GM23338 (cell line): ENCODE measurements around the gene TMEM250. TPM values are rescaled to one million over a fixed set of nuclear protein-coding genes. Genes with fewer than 3 reads are reported as not detected.

Experiments
- ATAC-seq: fragments of 200-7000 bp; cut with Tn5 transposase; 3 replicates; pipeline ENCODE4 v1.9.1; 2020
- DNase-seq: peaks from one replicate; pipeline ENCODE4 v3.0.0-alpha.2; 2015; ENCODE audit warnings: low spot score
- H2AFZ ChIP-seq: fragments of 200-600 bp; sonication (generic); 2 replicates; pipeline ENCODE4 v1.8.0; 2016; ENCODE audit warnings: antibody characterized with exemption, mild to moderate bottlenecking, moderate library complexity
- H3F3A ChIP-seq: fragments of 200-600 bp; sonication (generic); replicated peaks from 2 replicates; pipeline ENCODE4 v1.8.0; 2017; ENCODE audit warnings: antibody characterized with exemption, mixed run types, low read depth
- H3K27ac ChIP-seq: fragments of 200-600 bp; sonication (generic); 2 replicates; pipeline ENCODE4 v1.6.1; 2016; ENCODE audit warnings: low read depth
- H3K27me3 ChIP-seq: fragments of 200-600 bp; sonication (generic); 2 replicates; pipeline ENCODE4 v1.8.0; 2016; ENCODE audit warnings: mild to moderate bottlenecking, mixed run types, moderate library complexity; ENCODE audit not compliant: insufficient read depth
- H3K36me3 ChIP-seq: fragments of 200-600 bp; sonication (generic); 2 replicates; pipeline ENCODE4 v1.8.0; 2016; ENCODE audit warnings: mild to moderate bottlenecking; ENCODE audit not compliant: insufficient read depth
- H3K4me1 ChIP-seq: fragments of 200-600 bp; sonication (generic); 2 replicates; pipeline ENCODE4 v1.8.0; 2016; ENCODE audit warnings: mild to moderate bottlenecking, moderate library complexity; ENCODE audit not compliant: insufficient read depth
- H3K4me2 ChIP-seq: fragments of 200-600 bp; sonication (generic); 2 replicates; pipeline ENCODE4 v1.7.1; 2017; ENCODE audit warnings: mixed run types
- H3K4me3 ChIP-seq: fragments of 200-600 bp; sonication (generic); 2 replicates; pipeline ENCODE4 v1.6.1; 2016; ENCODE audit warnings: mixed run types
- H3K79me2 ChIP-seq: fragments of 200-600 bp; sonication (generic); replicated peaks from 2 replicates; pipeline ENCODE4 v1.8.0; 2017; ENCODE audit warnings: mild to moderate bottlenecking; ENCODE audit not compliant: insufficient read depth
- H3K9me2 ChIP-seq: fragments of 200-600 bp; sonication (generic); 2 replicates; pipeline ENCODE4 v1.8.0; 2017; ENCODE audit not compliant: insufficient read depth
- H4K20me1 ChIP-seq: fragments of 200-600 bp; sonication (generic); replicated peaks from 2 replicates; pipeline ENCODE4 v1.8.0; 2017; ENCODE audit warnings: mild to moderate bottlenecking; ENCODE audit not compliant: insufficient read depth
- H3K27ac Mint-ChIP-seq: 2 replicates; pipeline ENCODE4 v1.8.0; 2020; ENCODE audit warnings: inconsistent platforms, mild to moderate bottlenecking, moderate library complexity, mixed read lengths
- H3K27me3 Mint-ChIP-seq: 3 replicates; pipeline ENCODE4 v1.8.0; 2022; ENCODE audit warnings: low read depth, mild to moderate bottlenecking, moderate library complexity, mixed read lengths, inconsistent platforms; ENCODE audit not compliant: insufficient read depth, poor library complexity
- H3K36me3 Mint-ChIP-seq: 3 replicates; pipeline ENCODE4 v1.8.0; 2021; ENCODE audit warnings: low read depth, mild to moderate bottlenecking, inconsistent platforms, moderate library complexity, mixed read lengths
- H3K4me1 Mint-ChIP-seq: 3 replicates; pipeline ENCODE4 v1.8.0; 2020; ENCODE audit warnings: mild to moderate bottlenecking, inconsistent platforms, mixed read lengths
- H3K4me3 Mint-ChIP-seq: 3 replicates; pipeline ENCODE4 v1.8.0; 2021; ENCODE audit warnings: moderate library complexity, mild to moderate bottlenecking, inconsistent platforms, mixed read lengths
- H3K9me3 Mint-ChIP-seq: 3 replicates; pipeline ENCODE4 v1.8.0; 2020; ENCODE audit warnings: moderate library complexity, mild to moderate bottlenecking, inconsistent platforms, mixed read lengths
- CREB1 ChIP-seq: fragments of 250-450 bp; sonication (Bioruptor Pico); IDR thresholded peaks from 2 replicates; pipeline ENCODE4 v1.5.0; 2020; ENCODE audit warnings: low read depth, mild to moderate bottlenecking, moderate library complexity
- ETS1 ChIP-seq: IDR thresholded peaks from 2 replicates; pipeline ENCODE4 v1.6.1; 2016; ENCODE audit warnings: antibody characterized with exemption
- EZH2 ChIP-seq: fragments of 200-600 bp; sonication (generic); IDR thresholded peaks from one replicate; pipeline ENCODE4 v1.8.0; 2017; ENCODE audit warnings: antibody characterized with exemption, mild to moderate bottlenecking, low read depth; ENCODE audit not compliant: unreplicated experiment
- POLR2AphosphoS5 ChIP-seq: IDR thresholded peaks from 2 replicates; pipeline ENCODE4 v1.6.1; 2016; ENCODE audit warnings: antibody characterized with exemption, low read depth
- ZNF331 ChIP-seq: fragments of 250-450 bp; sonication (Bioruptor Pico); IDR thresholded peaks from 2 replicates; pipeline ENCODE4 v1.5.0; 2020; ENCODE audit warnings: low read depth, mild to moderate bottlenecking, moderate library complexity
- polyA plus RNA-seq: library from polyadenylated mRNA; unstranded; fragments of >200 nt; fragmentation: Nextera tagmentation; extraction: Ambion mirVana; gene quantifications from 2 replicates; pipeline ENCODE4 v1.2.1, GENCODE V29; 2016
- total RNA-seq: library from RNA; depleted of rRNA; stranded (reverse); fragments of >200 nt; shearing (Covaris generic); gene quantifications from 2 replicates; pipeline ENCODE4 v1.2.3, GENCODE V29; 2014
- TF ChIP-seq, protein P1 (sequence below), 2 experiments: fragments of 200-600 bp in 1 of 2; sonication (generic) in 1 of 2; conservative IDR thresholded peaks; 2 replicates each; pipeline versions ENCODE4 v1.5.1 to v1.6.1; 2016 to 2017; ENCODE audit warnings: antibody characterized with exemption in 2 of 2, low read depth in 2 of 2, mild to moderate bottlenecking in 2 of 2, moderate library complexity in 1 of 2

Gene TMEM250
- total and polyA plus RNA-seq, 2 experiments from 2014 or later = 12.2 to 39.2 TPM

GRCh38 chr9:136110082-136111061, 8.3 kb downstream of the TMEM250 start:
- Histone ChIP-seq H3K4me1 (peaks cover 38% of the 10 kb centered on the region), H3K27ac (peak overlapping the region; percentile 76; the same call in 1 of the 2 replicates), H4K20me1 (no peaks in the 10 kb centered on the region), H3K27me3 (no peaks in the 10 kb centered on the region), H3K36me3 (no peaks in the 10 kb centered on the region), H2AFZ (no peak overlapping the region), H3K9me2 (no peaks in the 10 kb centered on the region), H3K4me3 (peak overlapping the region; percentile 57), H3K4me2 (peak overlapping the region; percentile 82), H3F3A (0 out of 2 replicates have a peak, but pooled peaks cover 16% of the 10 kb centered on the region), H3K79me2 (no peaks in the 10 kb centered on the region)
- Mint-ChIP-seq H3K4me3 (peak overlapping the region; percentile 62), H3K27me3 (peaks cover 25% of the 10 kb centered on the region), H3K27ac (peak overlapping the region; percentile 78; the same call in 1 of the 2 replicates), H3K4me1 (peaks cover 41% of the 10 kb centered on the region), H3K9me3 (no peaks in the 10 kb centered on the region), H3K36me3 (peaks cover 11% of the 10 kb centered on the region; the same call in 2 of the 3 replicates)
- no peak for TF ChIP-seq ETS1
- TF ChIP-seq EZH2 = no peak
- TF ChIP-seq, protein P1, sequence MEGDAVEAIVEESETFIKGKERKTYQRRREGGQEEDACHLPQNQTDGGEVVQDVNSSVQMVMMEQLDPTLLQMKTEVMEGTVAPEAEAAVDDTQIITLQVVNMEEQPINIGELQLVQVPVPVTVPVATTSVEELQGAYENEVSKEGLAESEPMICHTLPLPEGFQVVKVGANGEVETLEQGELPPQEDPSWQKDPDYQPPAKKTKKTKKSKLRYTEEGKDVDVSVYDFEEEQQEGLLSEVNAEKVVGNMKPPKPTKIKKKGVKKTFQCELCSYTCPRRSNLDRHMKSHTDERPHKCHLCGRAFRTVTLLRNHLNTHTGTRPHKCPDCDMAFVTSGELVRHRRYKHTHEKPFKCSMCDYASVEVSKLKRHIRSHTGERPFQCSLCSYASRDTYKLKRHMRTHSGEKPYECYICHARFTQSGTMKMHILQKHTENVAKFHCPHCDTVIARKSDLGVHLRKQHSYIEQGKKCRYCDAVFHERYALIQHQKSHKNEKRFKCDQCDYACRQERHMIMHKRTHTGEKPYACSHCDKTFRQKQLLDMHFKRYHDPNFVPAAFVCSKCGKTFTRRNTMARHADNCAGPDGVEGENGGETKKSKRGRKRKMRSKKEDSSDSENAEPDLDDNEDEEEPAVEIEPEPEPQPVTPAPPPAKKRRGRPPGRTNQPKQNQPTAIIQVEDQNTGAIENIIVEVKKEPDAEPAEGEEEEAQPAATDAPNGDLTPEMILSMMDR (conservative IDR thresholded peaks at IDR 0.05; ENCODE audit: low read depth in 2 of 2) = peak; percentile 18 to 53; a peak in 3 of 4 replicates
- no peak for TF ChIP-seq CREB1
- ATAC-seq (peak; percentile 13), DNase-seq (peak; percentile 62)

DNA sequence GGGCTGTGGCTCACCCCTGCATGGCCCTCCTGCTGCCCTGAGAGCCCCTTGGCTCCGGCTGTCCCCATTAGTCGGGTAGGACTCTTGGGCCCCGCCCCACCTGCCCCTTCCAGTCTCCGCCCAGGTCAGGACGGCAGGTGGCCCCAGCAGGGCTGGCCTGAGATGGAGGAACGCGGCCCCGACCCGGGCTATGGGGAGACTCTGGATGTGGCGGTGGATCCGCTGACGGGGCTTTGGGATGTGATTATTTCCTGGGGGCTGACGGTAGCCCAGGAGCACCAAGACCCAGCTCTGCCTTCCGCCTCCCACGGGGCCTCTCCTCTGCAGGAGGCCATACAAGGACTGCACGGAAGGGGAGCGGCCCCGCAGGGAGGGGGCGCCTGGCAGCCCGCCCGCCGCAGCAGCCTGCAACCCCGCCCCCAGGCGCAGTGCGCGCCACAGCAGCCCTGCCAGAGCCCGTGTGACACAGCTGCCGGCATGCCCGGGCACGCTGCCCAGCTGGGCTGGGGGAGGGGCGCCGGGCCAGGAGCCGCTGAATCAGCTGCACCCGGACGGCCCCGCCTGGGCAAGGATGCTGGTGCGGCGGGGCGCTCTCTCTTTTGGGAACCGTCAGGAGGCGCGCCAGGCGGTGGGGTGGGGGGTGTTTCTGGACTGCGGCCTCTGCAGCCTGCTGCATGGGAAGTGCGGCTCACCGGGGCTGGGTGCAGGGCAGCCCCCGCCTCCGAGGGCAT, 9.2 kb downstream of the TMEM250 start:
- Histone ChIP-seq H2AFZ (peak overlapping the region; percentile 72; the same call in 1 of the 2 replicates), H3K4me2 (peak overlapping the region; percentile 82), H4K20me1 (no peaks in the 10 kb centered on the region), H3K27ac (peak overlapping the region; percentile 76), H3K4me3 (peak overlapping the region; percentile 57), H3K79me2 (no peaks in the 10 kb centered on the region), H3F3A (0 out of 2 replicates have a peak, but pooled peaks cover 16% of the 10 kb centered on the region), H3K36me3 (no peaks in the 10 kb centered on the region), H3K9me2 (no peaks in the 10 kb centered on the region), H3K27me3 (no peaks in the 10 kb centered on the region), H3K4me1 (peaks cover 41% of the 10 kb centered on the region)
- DNase-seq = peak; percentile 85
- H3K4me3 Mint-ChIP-seq = peak overlapping the region; percentile 62; the same call in 2 of the 3 replicates
- peak; percentile 73 for ATAC-seq
- peak; percentile 54; the same call in 1 of the 2 replicates for TF ChIP-seq CREB1
- TF ChIP-seq POLR2AphosphoS5 = peak; percentile 32; the same call in 1 of the 2 replicates
- no peak for TF ChIP-seq ZNF331 (CRISPR knock-in tag)
- H3K4me1 Mint-ChIP-seq = peaks cover 48% of the 10 kb centered on the region
- H3K36me3 Mint-ChIP-seq = peaks cover 5% of the 10 kb centered on the region; the same call in 1 of the 3 replicates
- peaks cover 28% of the 10 kb centered on the region for H3K27me3 Mint-ChIP-seq
- H3K9me3 Mint-ChIP-seq = no peaks in the 10 kb centered on the region
- peak overlapping the region; percentile 78; the same call in 1 of the 2 replicates for H3K27ac Mint-ChIP-seq
